Gastroesophageal sphincter (tissue), 3 donors: Measurements from ENCODE around the gene FNDC10.

ENCODE experiments used
- POLR2A ChIP-seq, 2 donors: fragments of 450-650 bp; IDR thresholded peaks; one replicate each; pipeline ENCODE4 v1.6.1; 2017; ENCODE audit warnings: antibody characterized with exemption in 2 of 2, mild to moderate bottlenecking in 2 of 2, moderate library complexity in 1 of 2
- POLR2AphosphoS5 ChIP-seq: sonication (generic); formaldehyde crosslinking; IDR thresholded peaks from one replicate; pipeline ENCODE4 v1.6.1; 2017; ENCODE audit warnings: antibody characterized with exemption
- TF ChIP-seq, protein P1 (sequence below), 4 experiments: fragments of 200-600 bp in 2 of 4; fragments of 450-650 bp in 2 of 4; sonication (generic) in 1 of 4; IDR thresholded peaks; one replicate each; pipeline ENCODE4 v1.5.1; 2017 to 2019; ENCODE audit warnings: antibody characterized with exemption in 4 of 4, mild to moderate bottlenecking in 2 of 4, moderate library complexity in 2 of 4

DNA sequence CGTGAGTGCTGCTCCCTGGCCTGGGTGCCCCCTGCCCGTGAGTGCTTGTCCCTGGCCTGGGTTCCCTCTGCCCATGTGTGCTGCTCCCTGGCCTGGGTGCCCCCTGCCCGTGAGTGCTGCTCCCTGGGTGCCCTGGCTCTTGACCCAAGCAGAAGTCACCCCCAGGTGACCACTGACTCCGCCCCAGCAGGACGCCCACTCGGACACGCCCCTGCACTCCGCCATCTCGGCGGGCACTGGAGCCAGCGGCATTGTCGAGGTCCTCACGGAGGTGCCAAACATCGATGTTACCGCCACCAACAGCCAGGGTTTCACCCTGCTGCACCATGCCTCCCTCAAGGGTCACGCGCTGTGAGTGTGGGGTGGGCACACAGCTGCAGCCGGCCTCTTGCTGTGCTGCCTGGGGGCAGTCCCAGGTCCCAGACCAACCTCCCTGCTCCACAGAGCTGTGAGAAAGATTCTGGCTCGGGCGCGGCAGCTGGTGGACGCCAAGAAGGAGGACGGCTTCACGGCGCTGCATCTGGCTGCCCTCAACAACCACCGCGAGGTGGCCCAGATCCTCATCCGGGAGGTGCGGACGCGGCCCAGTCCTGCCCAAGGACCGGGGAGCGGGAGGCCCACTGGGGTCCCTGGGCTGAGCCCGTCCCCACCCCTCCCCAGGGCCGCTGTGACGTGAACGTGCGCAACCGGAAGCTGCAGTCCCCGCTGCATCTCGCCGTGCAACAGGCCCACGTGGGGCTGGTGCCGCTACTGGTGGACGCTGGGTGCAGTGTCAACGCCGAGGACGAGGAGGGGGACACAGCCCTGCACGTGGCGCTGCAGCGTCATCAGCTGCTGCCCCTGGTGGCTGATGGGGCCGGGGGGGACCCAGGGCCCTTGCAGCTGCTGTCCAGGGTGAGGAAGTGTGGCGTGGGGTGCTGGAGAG is 28.2 kb upstream of the FNDC10 start:
- TF ChIP-seq, protein P1, sequence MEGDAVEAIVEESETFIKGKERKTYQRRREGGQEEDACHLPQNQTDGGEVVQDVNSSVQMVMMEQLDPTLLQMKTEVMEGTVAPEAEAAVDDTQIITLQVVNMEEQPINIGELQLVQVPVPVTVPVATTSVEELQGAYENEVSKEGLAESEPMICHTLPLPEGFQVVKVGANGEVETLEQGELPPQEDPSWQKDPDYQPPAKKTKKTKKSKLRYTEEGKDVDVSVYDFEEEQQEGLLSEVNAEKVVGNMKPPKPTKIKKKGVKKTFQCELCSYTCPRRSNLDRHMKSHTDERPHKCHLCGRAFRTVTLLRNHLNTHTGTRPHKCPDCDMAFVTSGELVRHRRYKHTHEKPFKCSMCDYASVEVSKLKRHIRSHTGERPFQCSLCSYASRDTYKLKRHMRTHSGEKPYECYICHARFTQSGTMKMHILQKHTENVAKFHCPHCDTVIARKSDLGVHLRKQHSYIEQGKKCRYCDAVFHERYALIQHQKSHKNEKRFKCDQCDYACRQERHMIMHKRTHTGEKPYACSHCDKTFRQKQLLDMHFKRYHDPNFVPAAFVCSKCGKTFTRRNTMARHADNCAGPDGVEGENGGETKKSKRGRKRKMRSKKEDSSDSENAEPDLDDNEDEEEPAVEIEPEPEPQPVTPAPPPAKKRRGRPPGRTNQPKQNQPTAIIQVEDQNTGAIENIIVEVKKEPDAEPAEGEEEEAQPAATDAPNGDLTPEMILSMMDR (IDR thresholded peaks at IDR 0.05) = no peak
- no peak for TF ChIP-seq POLR2A (IDR thresholded peaks at IDR 0.05)
- no peak for TF ChIP-seq POLR2AphosphoS5
